ENCODE measurements around the gene LRRC75B.
A peak's percentile ranks its signal among the peaks of the same experiment; 100 is the strongest.
"Not testable (repeated sequence)": the region's sequence is repeated elsewhere in the genome, so short reads cannot be mapped to it uniquely, and the experiment has no call there.

The LRRC75B gene

GRCh38 chr22:24609888-24610287 is 17.0 kb upstream of the LRRC75B start:
- CTCF ChIA-PET; H3K27me3 ChIP-seq (replicated peaks in 2 of 5; ENCODE audit: control insufficient read depth in 4 of 5, insufficient read depth in 5 of 5, low read length in 4 of 5); H3K36me3 ChIP-seq (ENCODE audit: control insufficient read depth in 4 of 4, insufficient read depth in 4 of 4, low read length in 3 of 4); POLR2A ChIA-PET; H3K27ac ChIP-seq (ENCODE audit: insufficient read depth in 1 of 2, low read depth in 1 of 2, low read length in 2 of 2, poor library complexity in 1 of 2, severe bottlenecking in 2 of 2); DNase-seq; H3K4me3 ChIP-seq (ENCODE audit: control insufficient read depth in 1 of 7, extremely low read depth in 1 of 7, insufficient read depth in 4 of 7, low read depth in 2 of 7, low read length in 6 of 7); H3K9me3 ChIP-seq (ENCODE audit: control extremely low read depth in 1 of 5, control insufficient read depth in 4 of 5, insufficient read depth in 2 of 5, low read depth in 1 of 5, low read length in 4 of 5): not testable (repeated sequence)
- no CpG with 5 or more reads among the region's 3 CpGs for WGBS (ENCODE audit: insufficient coverage)
- H3K4me1 ChIP-seq (ENCODE audit: control extremely low read depth in 1 of 4, control insufficient read depth in 4 of 4, insufficient read depth in 4 of 4, low read length in 3 of 4), result peaks cover 0 to 13% (median 10%) of the 10 kb centered on the region in 4 experiments

GRCh38 chr22:24608327-24608726 is 15.5 kb upstream of the LRRC75B start:
- WGBS (ENCODE audit: insufficient coverage), result 100% methylated on average over 2 of the region's 6 CpGs
- CTCF ChIA-PET; DNase-seq; H3K36me3 ChIP-seq (ENCODE audit: control insufficient read depth in 4 of 4, insufficient read depth in 4 of 4, low read length in 3 of 4); H3K4me3 ChIP-seq (ENCODE audit: control insufficient read depth in 1 of 7, extremely low read depth in 1 of 7, insufficient read depth in 4 of 7, low read depth in 2 of 7, low read length in 6 of 7); H3K27me3 ChIP-seq (replicated peaks in 2 of 5; ENCODE audit: control insufficient read depth in 4 of 5, insufficient read depth in 5 of 5, low read length in 4 of 5); POLR2A ChIA-PET; H3K27ac ChIP-seq (ENCODE audit: insufficient read depth in 1 of 2, low read depth in 1 of 2, low read length in 2 of 2, poor library complexity in 1 of 2, severe bottlenecking in 2 of 2); H3K9me3 ChIP-seq (ENCODE audit: control extremely low read depth in 1 of 5, control insufficient read depth in 4 of 5, insufficient read depth in 2 of 5, low read depth in 1 of 5, low read length in 4 of 5): not testable (repeated sequence)
- H3K4me1 ChIP-seq (ENCODE audit: control extremely low read depth in 1 of 4, control insufficient read depth in 4 of 4, insufficient read depth in 4 of 4, low read length in 3 of 4), result peaks cover 0 to 20% (median 13%) of the 10 kb centered on the region in 4 experiments

GRCh38 chr22:24607429-24607983 is 14.6 kb upstream of the LRRC75B start:
- 21% methylated on average over 15 of the region's 18 CpGs for WGBS (ENCODE audit: insufficient coverage)
- DNase-seq, result peak; percentile 48 to 86 (median 80)
- CTCF ChIA-PET, result interaction anchor here (1.0 kb wide), 1 partner anchor 14 kb away, joined by 3 read pairs; the partner anchor contains the start of gene LRRC75B
- H3K4me1 ChIP-seq (ENCODE audit: control extremely low read depth in 1 of 4, control insufficient read depth in 4 of 4, insufficient read depth in 4 of 4, low read length in 3 of 4), result peaks cover 0 to 24% (median 19%) of the 10 kb centered on the region in 4 experiments
- H3K27me3 ChIP-seq (replicated peaks in 2 of 5; ENCODE audit: control insufficient read depth in 4 of 5, insufficient read depth in 5 of 5, low read length in 4 of 5); H3K36me3 ChIP-seq (ENCODE audit: control insufficient read depth in 4 of 4, insufficient read depth in 4 of 4, low read length in 3 of 4); H3K9me3 ChIP-seq (ENCODE audit: control extremely low read depth in 1 of 5, control insufficient read depth in 4 of 5, insufficient read depth in 2 of 5, low read depth in 1 of 5, low read length in 4 of 5); POLR2A ChIA-PET: not testable (repeated sequence)
- peak overlapping the region in 1 of 2 experiments; percentile 25 for H3K27ac ChIP-seq (ENCODE audit: insufficient read depth in 1 of 2, low read depth in 1 of 2, low read length in 2 of 2, poor library complexity in 1 of 2, severe bottlenecking in 2 of 2)
- H3K4me3 ChIP-seq (ENCODE audit: control insufficient read depth in 1 of 7, extremely low read depth in 1 of 7, insufficient read depth in 4 of 7, low read depth in 2 of 7, low read length in 6 of 7), result peak overlapping the region in 3 of 7 experiments; percentile 11 to 43 (median 12)

- CTCF ChIA-PET; H3K27ac ChIP-seq (ENCODE audit: insufficient read depth in 1 of 2, low read depth in 1 of 2, low read length in 2 of 2, poor library complexity in 1 of 2, severe bottlenecking in 2 of 2); DNase-seq; POLR2A ChIA-PET; H3K36me3 ChIP-seq (ENCODE audit: control insufficient read depth in 4 of 4, insufficient read depth in 4 of 4, low read length in 3 of 4); H3K4me3 ChIP-seq (ENCODE audit: control insufficient read depth in 1 of 7, extremely low read depth in 1 of 7, insufficient read depth in 4 of 7, low read depth in 2 of 7, low read length in 6 of 7); H3K27me3 ChIP-seq (replicated peaks in 2 of 5; ENCODE audit: control insufficient read depth in 4 of 5, insufficient read depth in 5 of 5, low read length in 4 of 5); H3K9me3 ChIP-seq (ENCODE audit: control extremely low read depth in 1 of 5, control insufficient read depth in 4 of 5, insufficient read depth in 2 of 5, low read depth in 1 of 5, low read length in 4 of 5): not testable (repeated sequence)
- H3K4me1 ChIP-seq (ENCODE audit: control extremely low read depth in 1 of 4, control insufficient read depth in 4 of 4, insufficient read depth in 4 of 4, low read length in 3 of 4), result peaks cover 0 to 34% (median 24%) of the 10 kb centered on the region in 4 experiments
- 80% methylated on average over 1 of the region's 2 CpGs for WGBS (ENCODE audit: insufficient coverage)
Observed at GRCh38 chr22:24606340-24606739, 13.5 kb upstream of the LRRC75B start.

GRCh38 chr22:24603770-24604629 is 11.1 kb upstream of the LRRC75B start:
- CTCF ChIA-PET; H3K27me3 ChIP-seq (replicated peaks in 2 of 5; ENCODE audit: control insufficient read depth in 4 of 5, insufficient read depth in 5 of 5, low read length in 4 of 5); H3K27ac ChIP-seq (ENCODE audit: insufficient read depth in 1 of 2, low read depth in 1 of 2, low read length in 2 of 2, poor library complexity in 1 of 2, severe bottlenecking in 2 of 2); H3K9me3 ChIP-seq (ENCODE audit: control extremely low read depth in 1 of 5, control insufficient read depth in 4 of 5, insufficient read depth in 2 of 5, low read depth in 1 of 5, low read length in 4 of 5); H3K36me3 ChIP-seq (ENCODE audit: control insufficient read depth in 4 of 4, insufficient read depth in 4 of 4, low read length in 3 of 4); POLR2A ChIA-PET: not testable (repeated sequence)
- H3K4me1 ChIP-seq (ENCODE audit: control extremely low read depth in 1 of 4, control insufficient read depth in 4 of 4, insufficient read depth in 4 of 4, low read length in 3 of 4), result peaks cover 0 to 52% (median 31%) of the 10 kb centered on the region in 4 experiments
- H3K4me3 ChIP-seq (ENCODE audit: control insufficient read depth in 1 of 7, extremely low read depth in 1 of 7, insufficient read depth in 4 of 7, low read depth in 2 of 7, low read length in 6 of 7), result peak overlapping the region in 2 of 7 experiments; percentile 35 to 37
- WGBS (ENCODE audit: insufficient coverage), result 2% methylated on average over 6 of the region's 18 CpGs
- DNase-seq, result peak; percentile 38 to 90 (median 78)

GRCh38 chr22:24602847-24603769 is 10.2 kb upstream of the LRRC75B start, which contains the start of gene GGT1:
TSS of gene GGT1 (plus strand) at chr22:24603193. CDS start at chr22:24611082, 7,889 bp downstream.
- CTCF ChIA-PET; POLR2A ChIA-PET; H3K9me3 ChIP-seq (ENCODE audit: control extremely low read depth in 1 of 5, control insufficient read depth in 4 of 5, insufficient read depth in 2 of 5, low read depth in 1 of 5, low read length in 4 of 5); H3K27me3 ChIP-seq (replicated peaks in 2 of 5; ENCODE audit: control insufficient read depth in 4 of 5, insufficient read depth in 5 of 5, low read length in 4 of 5); H3K36me3 ChIP-seq (ENCODE audit: control insufficient read depth in 4 of 4, insufficient read depth in 4 of 4, low read length in 3 of 4); H3K27ac ChIP-seq (ENCODE audit: insufficient read depth in 1 of 2, low read depth in 1 of 2, low read length in 2 of 2, poor library complexity in 1 of 2, severe bottlenecking in 2 of 2): not testable (repeated sequence)
- peak in 1 of 3 donors; percentile 24 for DNase-seq
- peak within 1 kb of the TSS in 2 of 7 experiments; percentile 35 to 37 for H3K4me3 ChIP-seq (ENCODE audit: control insufficient read depth in 1 of 7, extremely low read depth in 1 of 7, insufficient read depth in 4 of 7, low read depth in 2 of 7, low read length in 6 of 7)
- 74% methylated on average over 14 of the region's 22 CpGs for whole genome bisulfite sequencing (ENCODE audit: insufficient coverage)
- peaks cover 0 to 52% (median 30%) of the 10 kb centered on the region in 4 experiments for H3K4me1 ChIP-seq (ENCODE audit: control extremely low read depth in 1 of 4, control insufficient read depth in 4 of 4, insufficient read depth in 4 of 4, low read length in 3 of 4)

Data from common myeloid progenitor, CD34-positive (primary cell).